ENCODE results near the gene JUNB. TPM values are rescaled to one million over a fixed set of nuclear protein-coding genes. Genes with fewer than 3 reads are reported as not detected.
A peak's percentile ranks its signal among the peaks of the same experiment; 100 is the strongest.

Gene JUNB
- total RNA-seq, 1 donor from 2014 or later: 31.3 TPM

GRCh38 chr19:12777217-12778016, 13.9 kb upstream of the JUNB start:
- Mint-ChIP-seq H3K9me3 (no peaks in the 10 kb centered on the region), H3K4me1 (ENCODE audit: unreplicated experiment) (peaks cover 23% of the 10 kb centered on the region), H3K27me3 (peaks cover 5% of the 10 kb centered on the region), H3K4me3 (peak overlapping the region; percentile 89), H3K27ac (no peak overlapping the region), H3K36me3 (no peaks in the 10 kb centered on the region)
- peak; percentile 89 for DNase-seq (ENCODE audit: extremely low spot score, unreplicated experiment)
- TF ChIP-seq CTCF (conservative IDR thresholded peaks at IDR 0.05): peak; percentile 98

- Mint-ChIP-seq H3K4me3 (peak overlapping the region; percentile 89), H3K36me3 (no peaks in the 10 kb centered on the region), H3K27ac (peak overlapping the region; percentile 66), H3K4me1 (ENCODE audit: unreplicated experiment) (peaks cover 23% of the 10 kb centered on the region), H3K27me3 (peaks cover 5% of the 10 kb centered on the region), H3K9me3 (no peaks in the 10 kb centered on the region)
- no peak for DNase-seq (ENCODE audit: extremely low spot score, unreplicated experiment)
- no peak for TF ChIP-seq CTCF (conservative IDR thresholded peaks at IDR 0.05)
Measured at GRCh38 chr19:12778017-12778904, 13.0 kb upstream of the JUNB start.

- H3K27ac Mint-ChIP-seq: peak overlapping the region; percentile 66
- no peaks in the 10 kb centered on the region for H3K36me3 Mint-ChIP-seq
- H3K27me3 Mint-ChIP-seq: peaks cover 5% of the 10 kb centered on the region
- no peaks in the 10 kb centered on the region for H3K9me3 Mint-ChIP-seq
- peaks cover 20% of the 10 kb centered on the region for H3K4me1 Mint-ChIP-seq (ENCODE audit: unreplicated experiment)
- peak overlapping the region; percentile 89 for H3K4me3 Mint-ChIP-seq
- TF ChIP-seq CTCF (conservative IDR thresholded peaks at IDR 0.05): no peak
- DNase-seq (ENCODE audit: extremely low spot score, unreplicated experiment): no peak
Measured at GRCh38 chr19:12778905-12779161, 12.5 kb upstream of the JUNB start.

- Mint-ChIP-seq H3K9me3 (no peaks in the 10 kb centered on the region), H3K4me1 (ENCODE audit: unreplicated experiment) (peaks cover 20% of the 10 kb centered on the region), H3K27ac (peak overlapping the region; percentile 68), H3K27me3 (peaks cover 5% of the 10 kb centered on the region), H3K36me3 (no peaks in the 10 kb centered on the region), H3K4me3 (peak overlapping the region; percentile 73)
- TF ChIP-seq CTCF (conservative IDR thresholded peaks at IDR 0.05): no peak
- DNase-seq (ENCODE audit: extremely low spot score, unreplicated experiment): no peak
Measured at GRCh38 chr19:12779162-12779993, 11.9 kb upstream of the JUNB start.

- no peak for DNase-seq (ENCODE audit: extremely low spot score, unreplicated experiment)
- Mint-ChIP-seq H3K9me3 (no peaks in the 10 kb centered on the region), H3K36me3 (no peaks in the 10 kb centered on the region), H3K27me3 (peaks cover 5% of the 10 kb centered on the region), H3K27ac (peak overlapping the region; percentile 94), H3K4me3 (peak overlapping the region; percentile 97), H3K4me1 (ENCODE audit: unreplicated experiment) (peaks cover 20% of the 10 kb centered on the region)
- TF ChIP-seq CTCF (conservative IDR thresholded peaks at IDR 0.05): no peak
Measured at GRCh38 chr19:12782174-12782423, 9.2 kb upstream of the JUNB start.

Measured in type B pancreatic cell (in vitro differentiated cells).